ENCODE results near the gene CACFD1.

- no peak for TF ChIP-seq HMGXB4 (CRISPR knock-in tag; IDR thresholded peaks at IDR 0.05; ENCODE audit: borderline replicate concordance in 1 of 2, low read depth in 1 of 2)
- no peak for TF ChIP-seq TAF1 (CRISPR knock-in tag; IDR thresholded peaks at IDR 0.05)
- no peak for TF ChIP-seq EED (CRISPR knock-in tag; IDR thresholded peaks at IDR 0.05)
- no peak for TF ChIP-seq MYC (CRISPR knock-in tag; IDR thresholded peaks at IDR 0.05; ENCODE audit: borderline replicate concordance)
- TF ChIP-seq ZNF224 (CRISPR knock-in tag; IDR thresholded peaks at IDR 0.05): no peak
- TF ChIP-seq RAD21 (CRISPR knock-in tag; IDR thresholded peaks at IDR 0.05): no peak
Observed at GRCh38 chr9:133519693-133520092, 59.9 kb downstream of the CACFD1 start.

Data from HepG2 (cell line).